Endothelial cell of umbilical vein (primary cell): ENCODE results near the gene VWA8. TPM values are rescaled to one million over a fixed set of nuclear protein-coding genes. Genes with fewer than 3 reads are reported as not detected.

Experiments used
- BruUV-seq: library from RNA; stranded (reverse); fragments of 400-500 nt; replicated peaks from 2 replicates; lab custom pipeline; 2021; lab: Mats Ljungman, UMichigan
- CTCF ChIA-PET: fragments of 300-600, 350-600 bp; sonication (Branson Sonifier 250); formaldehyde crosslinking; loops from one replicate; lab custom pipeline; 2021; ENCODE audit warnings: antibody characterized with exemption, inconsistent platforms; lab: Charles Lee
- POLR2A ChIA-PET: fragments of 300-600, 350-600 bp; sonication (Branson Sonifier 250); formaldehyde crosslinking; loops from one replicate; lab custom pipeline; 2021; ENCODE audit warnings: antibody characterized with exemption, inconsistent platforms; lab: Charles Lee
- DNase-seq: peaks from one replicate; pipeline ENCODE4 v3.0.0-alpha.2; 2011; ENCODE audit warnings: low read depth, low spot score
- FAIRE-seq: peaks from 2 replicates; lab custom pipeline; 2011; peaks lifted over from hg19 to GRCh38; lab: Jason Lieb, UNC
- H2AFZ ChIP-seq: 2 replicates; pipeline ENCODE4 v1.6.0; 2012; ENCODE audit warnings: low read depth, low read length, control low read depth, inconsistent platforms
- H3K27ac ChIP-seq: 2 replicates; pipeline ENCODE4 v1.5.1; 2011; ENCODE audit warnings: low read depth, mild to moderate bottlenecking, control low read depth, low read length, moderate library complexity; ENCODE audit not compliant: insufficient read depth
- H3K27me3 ChIP-seq, 2 experiments: 2 replicates each; pipeline versions ENCODE4 v1.6.0 to v1.6.1; 2011; ENCODE audit warnings: low read length in 2 of 2, mixed read lengths in 1 of 2; ENCODE audit not compliant: control insufficient read depth in 2 of 2, insufficient read depth in 2 of 2
- H3K36me3 ChIP-seq, 2 experiments: 2 replicates in 1 of 2; 3 replicates in 1 of 2; pipeline ENCODE4 v1.5.1; 2011; ENCODE audit warnings: low read length in 2 of 2, mild to moderate bottlenecking in 1 of 2, moderate library complexity in 1 of 2; ENCODE audit not compliant: control insufficient read depth in 2 of 2, insufficient read depth in 2 of 2; ENCODE audit errors: extremely low read depth in 1 of 2
- H3K4me1 ChIP-seq: 3 replicates; pipeline ENCODE4 v1.5.1; 2011; ENCODE audit warnings: mild to moderate bottlenecking, low read length; ENCODE audit not compliant: control insufficient read depth, insufficient read depth; ENCODE audit errors: extremely low read depth
- H3K4me2 ChIP-seq: 2 replicates; pipeline ENCODE4 v1.6.1; 2011; ENCODE audit warnings: low read length, control low read depth, mixed read lengths; ENCODE audit not compliant: insufficient read depth
- H3K4me3 ChIP-seq, 3 experiments: fragments of 200-600 bp in 1 of 3; sonication (generic), shearing (Covaris generic) in 1 of 3; replicated peaks in 1 of 3; 2 replicates each; pipeline ENCODE4 v1.5.1; 2011 to 2016; ENCODE audit warnings: control low read depth in 3 of 3, low read length in 3 of 3, mild to moderate bottlenecking in 2 of 3, inconsistent platforms in 1 of 3, low read depth in 1 of 3, moderate library complexity in 1 of 3; ENCODE audit not compliant: insufficient read depth in 1 of 3
- H3K79me2 ChIP-seq: 2 replicates; pipeline ENCODE4 v1.6.0; 2012; ENCODE audit warnings: low read length, inconsistent platforms; ENCODE audit not compliant: control insufficient read depth, insufficient read depth
- H3K9ac ChIP-seq: replicated peaks from 2 replicates; pipeline ENCODE3; 2011; ENCODE audit warnings: low read length, control low read depth; ENCODE audit not compliant: insufficient read depth; ENCODE audit errors: extremely low read depth
- H3K9me1 ChIP-seq: replicated peaks from 3 replicates; pipeline ENCODE4 v1.6.0; 2011; ENCODE audit warnings: mild to moderate bottlenecking, low read length; ENCODE audit not compliant: control insufficient read depth, insufficient read depth; ENCODE audit errors: extremely low read depth
- H3K9me3 ChIP-seq: replicated peaks from 2 replicates; pipeline ENCODE4 v1.5.1; 2012; ENCODE audit warnings: low read length, inconsistent platforms; ENCODE audit not compliant: control insufficient read depth, insufficient read depth
- H4K20me1 ChIP-seq: replicated peaks from 2 replicates; pipeline ENCODE3; 2011; ENCODE audit warnings: mild to moderate bottlenecking, low read length; ENCODE audit not compliant: control insufficient read depth, insufficient read depth; ENCODE audit errors: extremely low read depth
- CTCF ChIP-seq, 2 donors: IDR thresholded peaks; 1 replicate in 1 of 2; 2 replicates in 1 of 2; pipeline ENCODE4 v1.5.1; 2011; ENCODE audit warnings: low read length in 2 of 2, mild to moderate bottlenecking in 2 of 2, moderate library complexity in 2 of 2, control low read depth in 1 of 2, inconsistent platforms in 1 of 2, low read depth in 1 of 2; ENCODE audit not compliant: insufficient read depth in 1 of 2; ENCODE audit errors: extremely low read depth in 1 of 2
- EZH2 ChIP-seq: IDR thresholded peaks from 2 replicates; pipeline ENCODE4 v1.6.1; 2012; ENCODE audit warnings: borderline replicate concordance, low read depth, mild to moderate bottlenecking, moderate library complexity, low read length, inconsistent platforms; ENCODE audit not compliant: severe bottlenecking
- FOS ChIP-seq: IDR thresholded peaks from 2 replicates; pipeline ENCODE4 v1.6.1; 2011; ENCODE audit warnings: mild to moderate bottlenecking, low read length, moderate library complexity, borderline replicate concordance; ENCODE audit not compliant: insufficient read depth
- GATA2 ChIP-seq: IDR thresholded peaks from 2 replicates; pipeline ENCODE4 v1.7.0; 2011; ENCODE audit warnings: low read depth, mild to moderate bottlenecking, moderate library complexity, mixed read lengths, low read length; ENCODE audit not compliant: insufficient read length, insufficient read depth
- JUN ChIP-seq: IDR thresholded peaks from 2 replicates; pipeline ENCODE4 v1.6.1; 2011; ENCODE audit warnings: borderline replicate concordance, low read depth; ENCODE audit not compliant: insufficient read length, insufficient read depth
- MYC ChIP-seq: IDR thresholded peaks from one replicate; pipeline ENCODE4 v1.6.1; 2011; ENCODE audit warnings: mild to moderate bottlenecking, low read depth, low read length
- POLR2A ChIP-seq: IDR thresholded peaks from 2 replicates; pipeline ENCODE4 v1.6.1; 2012; ENCODE audit warnings: low read depth, mild to moderate bottlenecking, control low read depth, low read length
- POLR2AphosphoS5 ChIP-seq: IDR thresholded peaks from 2 replicates; pipeline ENCODE4 v1.6.1; 2012; ENCODE audit warnings: low read depth, mild to moderate bottlenecking, control low read depth, low read length, moderate library complexity; ENCODE audit not compliant: insufficient read depth
- dilution Hi-C: fragments of 300-500 bp; cut with MboI; formaldehyde crosslinking; loops from one replicate; pipeline ENCODE4 v1.15.0; 2019; ENCODE audit warnings: low sequenced_read_pairs; ENCODE audit not compliant: extremely low pct_ligation_motif_present
- intact Hi-C: fragments of 100-400 bp; cut with micrococcal nuclease; formaldehyde crosslinking; loops from one replicate; pipeline ENCODE4 v1.10.0; 2022
- polyA plus RNA-seq, 4 experiments: library from polyadenylated mRNA; depleted of rRNA in 3 of 4; stranded (reverse) in 3 of 4; unstranded in 1 of 4; fragments of >200 nt; gene quantifications; 2 replicates each; pipeline versions ENCODE4 v1.2.1 to v1.2.3, GENCODE V29; 2011 to 2012; ENCODE audit warnings: missing spikeins in 1 of 4
- total RNA-seq: library from RNA; stranded (reverse); gene quantifications from 2 replicates; pipeline ENCODE4 v1.2.3, GENCODE V29; 2021
- TF ChIP-seq, protein P1 (sequence below): IDR thresholded peaks from 2 replicates; pipeline ENCODE4 v1.6.1; 2011; ENCODE audit not compliant: insufficient read depth, insufficient read length

Gene VWA8
- total and polyA plus RNA-seq, 2 donors (not counting 3 experiments of a cell fraction or from before 2014, with no cell fraction given): 2.9 to 11.3 TPM

DNA sequence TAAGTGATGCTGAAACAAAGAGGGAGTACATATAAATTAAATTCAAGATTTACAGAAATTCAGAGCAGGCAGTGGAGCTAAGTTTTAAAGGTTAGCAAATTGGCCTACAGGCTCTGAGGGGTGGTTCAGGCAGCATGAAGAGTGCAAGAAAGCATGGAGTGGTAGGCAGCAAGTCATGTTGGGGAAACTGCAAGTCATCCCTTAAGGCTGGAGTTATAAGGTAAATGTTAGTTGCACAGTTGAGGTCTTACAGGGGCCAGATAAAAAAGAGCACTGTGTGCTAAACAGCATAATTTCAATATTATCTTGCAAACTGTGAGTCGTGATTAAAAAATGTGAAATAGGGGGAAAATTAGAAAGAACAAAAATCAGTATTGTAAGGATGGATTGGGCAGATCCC is 106.2 kb downstream of the VWA8 start:
- CTCF ChIA-PET: interaction anchor here (0.6 to 1.9 kb wide), 5 partner anchors 10 to 186 kb away, joined by 3 to 6 read pairs (median 4); no protein-coding TSS in a partner anchor
- DNase-seq: no peak

More for the DNA sequence above, 106.2 kb downstream of the VWA8 start:
- no peak for TF ChIP-seq GATA2
- no peak for TF ChIP-seq POLR2A
- TF ChIP-seq JUN: no peak
- no peak for TF ChIP-seq MYC
- no peak for TF ChIP-seq FOS
- TF ChIP-seq, protein P1, sequence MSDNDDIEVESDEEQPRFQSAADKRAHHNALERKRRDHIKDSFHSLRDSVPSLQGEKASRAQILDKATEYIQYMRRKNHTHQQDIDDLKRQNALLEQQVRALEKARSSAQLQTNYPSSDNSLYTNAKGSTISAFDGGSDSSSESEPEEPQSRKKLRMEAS: no peak
- TF ChIP-seq CTCF (IDR thresholded peaks at IDR 0.05; ENCODE audit: extremely low read depth in 1 of 2, insufficient read depth in 1 of 2, low read depth in 1 of 2, low read length in 2 of 2): no peak
- TF ChIP-seq POLR2AphosphoS5: no peak
- TF ChIP-seq EZH2: no peak
- no peak for FAIRE-seq
- Histone ChIP-seq H3K79me2 (no peaks in the 10 kb centered on the region), H3K9me1 (no peaks in the 10 kb centered on the region), H3K36me3 (no peaks in the 10 kb centered on the region), H3K27ac (no peak overlapping the region), H3K9me3 (no peaks in the 10 kb centered on the region), H3K4me1 (no peaks in the 10 kb centered on the region), H3K27me3 (no peaks in the 10 kb centered on the region), H3K4me2 (no peak overlapping the region), H4K20me1 (no peaks in the 10 kb centered on the region), H3K9ac (no peak overlapping the region), H2AFZ (no peak overlapping the region), H3K4me3 (no peak overlapping the region)
- dilution Hi-C loops: no loop called here
- no TSS peak for BruUV-seq
- POLR2A ChIA-PET: no interaction called here
- intact Hi-C loops: no loop called here
